Mesenchymal stem cell (in vitro differentiated cells and primary cell): ENCODE measurements around the gene CS.
"Not testable (repeated sequence)": the region's sequence is repeated elsewhere in the genome, so short reads cannot be mapped to it uniquely, and the experiment has no call there.

Experiments
- DNase-seq: peaks from one replicate; pipeline ENCODE4 v3.0.0-alpha.2; 2013
- H2AFZ ChIP-seq: one replicate; pipeline ENCODE4 v1.6.1; 2013; ENCODE audit warnings: low read depth, mild to moderate bottlenecking, control low read depth, inconsistent platforms, low read length, moderate library complexity
- H2AK5ac ChIP-seq: 2 replicates; pipeline ENCODE4 v1.6.1; 2013; ENCODE audit warnings: low read length, moderate library complexity, mild to moderate bottlenecking, inconsistent platforms; ENCODE audit not compliant: severe bottlenecking
- H2BK120ac ChIP-seq: one replicate; pipeline ENCODE4 v1.6.1; 2013; ENCODE audit warnings: low read depth, mild to moderate bottlenecking, inconsistent platforms, low read length, moderate library complexity
- H2BK12ac ChIP-seq, 2 experiments: one replicate each; pipeline ENCODE4 v1.6.1; 2013; ENCODE audit warnings: inconsistent platforms in 2 of 2, low read length in 2 of 2, mild to moderate bottlenecking in 2 of 2, moderate library complexity in 2 of 2, control low read depth in 1 of 2
- H2BK15ac ChIP-seq: one replicate; pipeline ENCODE4 v1.6.1; 2013; ENCODE audit warnings: mild to moderate bottlenecking, low read depth, inconsistent platforms; ENCODE audit not compliant: poor library complexity, severe bottlenecking
- H2BK5ac ChIP-seq: 2 replicates; pipeline ENCODE4 v1.6.1; 2013; ENCODE audit warnings: low read depth, mild to moderate bottlenecking, low read length, control low read depth, inconsistent platforms; ENCODE audit not compliant: poor library complexity, severe bottlenecking
- H3K14ac ChIP-seq, 2 experiments: one replicate each; pipeline ENCODE4 v1.6.1; 2013; ENCODE audit warnings: inconsistent platforms in 2 of 2, low read length in 2 of 2, control low read depth in 1 of 2, mild to moderate bottlenecking in 1 of 2, moderate library complexity in 1 of 2
- H3K18ac ChIP-seq, 2 experiments: one replicate each; pipeline ENCODE4 v1.6.1; 2013; ENCODE audit warnings: inconsistent platforms in 2 of 2, low read length in 2 of 2, control low read depth in 1 of 2, low read depth in 1 of 2, mild to moderate bottlenecking in 1 of 2
- H3K23ac ChIP-seq, 2 experiments: one replicate each; pipeline ENCODE4 v1.6.1; 2013; ENCODE audit warnings: inconsistent platforms in 2 of 2, low read length in 2 of 2, mild to moderate bottlenecking in 2 of 2, moderate library complexity in 2 of 2, control low read depth in 1 of 2
- H3K27ac ChIP-seq: 2 replicates; pipeline ENCODE4 v1.5.1; 2013; ENCODE audit warnings: mild to moderate bottlenecking, moderate library complexity, low read length, control low read depth, inconsistent platforms; ENCODE audit not compliant: poor library complexity, severe bottlenecking
- H3K27me3 ChIP-seq, 2 experiments: 2 replicates each; pipeline versions ENCODE4 v1.6.1 to v1.7.0; 2013; ENCODE audit warnings: low read length in 2 of 2, mild to moderate bottlenecking in 2 of 2, moderate library complexity in 2 of 2, control low read depth in 1 of 2, inconsistent platforms in 1 of 2; ENCODE audit not compliant: control insufficient read depth in 1 of 2, insufficient read depth in 1 of 2
- H3K36me3 ChIP-seq, 2 experiments: 2 replicates each; pipeline versions ENCODE4 v1.6.1 to v1.7.0; 2013; ENCODE audit warnings: low read length in 2 of 2, control low read depth in 1 of 2, inconsistent platforms in 1 of 2, low read depth in 1 of 2, mild to moderate bottlenecking in 1 of 2; ENCODE audit not compliant: insufficient read depth in 2 of 2, control insufficient read depth in 1 of 2
- H3K4ac ChIP-seq, 2 experiments: one replicate each; pipeline ENCODE4 v1.6.1; 2013; ENCODE audit warnings: inconsistent platforms in 2 of 2, low read length in 2 of 2, mild to moderate bottlenecking in 2 of 2, moderate library complexity in 2 of 2, control low read depth in 1 of 2, low read depth in 1 of 2
- H3K4me1 ChIP-seq: 2 replicates; pipeline ENCODE4 v1.6.1; 2013; ENCODE audit warnings: low read depth, low read length, control low read depth; ENCODE audit not compliant: control insufficient read depth, insufficient read depth
- H3K4me2 ChIP-seq: 2 replicates; pipeline ENCODE4 v1.6.1; 2013; ENCODE audit warnings: low read length, mild to moderate bottlenecking, inconsistent platforms; ENCODE audit not compliant: poor library complexity, severe bottlenecking
- H3K4me3 ChIP-seq, 2 experiments: 2 replicates each; pipeline versions ENCODE4 v1.5.1 to v1.7.0; 2013; ENCODE audit warnings: low read length in 2 of 2, mild to moderate bottlenecking in 2 of 2, control low read depth in 1 of 2, low read depth in 1 of 2; ENCODE audit not compliant: insufficient read depth in 1 of 2
- H3K79me1 ChIP-seq: replicated peaks from 2 replicates; pipeline ENCODE4 v1.6.1; 2013; ENCODE audit warnings: mild to moderate bottlenecking, control low read depth, low read length, inconsistent platforms; ENCODE audit not compliant: poor library complexity, severe bottlenecking
- H3K9ac ChIP-seq: 2 replicates; pipeline ENCODE4 v1.7.0; 2013; ENCODE audit warnings: mild to moderate bottlenecking, low read length, moderate library complexity
- H3K9me3 ChIP-seq: 2 replicates; pipeline ENCODE4 v1.7.0; 2013; ENCODE audit warnings: mild to moderate bottlenecking, low read length; ENCODE audit not compliant: control insufficient read depth
- H4K8ac ChIP-seq: one replicate; pipeline ENCODE4 v1.6.1; 2013; ENCODE audit warnings: inconsistent platforms, mild to moderate bottlenecking, low read length, moderate library complexity
- H4K91ac ChIP-seq: one replicate; pipeline ENCODE4 v1.6.1; 2013; ENCODE audit warnings: mild to moderate bottlenecking, low read length, inconsistent platforms
- WGBS: methylation state at CpG from one replicate; pipeline ENCODE4 v1.1.7; 2013; ENCODE audit warnings: mixed read lengths; 5-methylcytosine and 5-hydroxymethylcytosine counted together

The CS gene

GRCh38 chr12:56272468-56272867, 27.7 kb downstream of the CS start:
- H2AFZ ChIP-seq, H4K8ac ChIP-seq, H3K4me1 ChIP-seq, DNase-seq, H3K14ac ChIP-seq, H4K91ac ChIP-seq, H3K4me3 ChIP-seq, H2BK12ac ChIP-seq, H3K4me2 ChIP-seq, H3K27ac ChIP-seq, H3K4ac ChIP-seq, H3K79me1 ChIP-seq, H3K18ac ChIP-seq, H2AK5ac ChIP-seq, H2BK120ac ChIP-seq, H2BK5ac ChIP-seq, H3K9ac ChIP-seq, H2BK15ac ChIP-seq, H3K23ac ChIP-seq, H3K9me3 ChIP-seq, H3K27me3 ChIP-seq: not testable (repeated sequence)
- peaks cover 41 to 81% of the 10 kb centered on the region in 2 experiments for H3K36me3 ChIP-seq
- WGBS = 100% methylated on average over 1 of the region's 2 CpGs

DNA sequence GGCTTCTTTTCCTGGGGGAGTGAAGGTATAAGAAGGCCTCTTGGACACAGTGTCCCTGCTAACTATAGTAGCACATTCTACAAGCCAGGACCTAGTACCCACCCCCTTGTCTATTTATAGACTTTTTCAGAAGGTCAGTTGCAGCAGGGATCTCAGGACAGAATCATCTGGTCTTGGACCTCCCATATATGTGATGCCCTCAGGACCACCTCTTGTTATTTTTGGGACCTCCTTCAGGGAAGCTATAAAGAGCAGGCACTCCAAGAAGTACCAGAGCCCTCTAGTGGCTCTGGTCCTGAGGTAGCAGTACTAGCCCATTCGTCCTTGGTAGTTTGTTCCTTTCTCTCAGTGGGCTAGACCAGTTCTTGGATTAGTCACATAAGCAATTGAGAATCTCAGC, 29.1 kb downstream of the CS start:
- Histone ChIP-seq H3K4me3 (no peak overlapping the region), H3K9me3 (no peaks in the 10 kb centered on the region), H2BK12ac (no peak overlapping the region), H2BK15ac (no peak overlapping the region), H3K18ac (no peak overlapping the region), H2BK5ac (no peak overlapping the region), H3K4me2 (no peak overlapping the region), H3K36me3 (peaks cover 37 to 72% of the 10 kb centered on the region in 2 experiments), H3K14ac (no peak overlapping the region), H4K8ac (no peak overlapping the region), H4K91ac (no peak overlapping the region), H3K4me1 (peaks cover 5% of the 10 kb centered on the region), H2BK120ac (no peak overlapping the region), H2AFZ (no peak overlapping the region), H3K23ac (no peak overlapping the region), H3K27ac (no peak overlapping the region), H3K27me3 (no peaks in the 10 kb centered on the region), H3K79me1 (peaks cover 6% of the 10 kb centered on the region), H3K4ac (no peak overlapping the region), H3K9ac (no peak overlapping the region), H2AK5ac (no peak overlapping the region)
- WGBS = 29% methylated on average over 1 of the region's 1 CpG
- peak; percentile 58 for DNase-seq

GRCh38 chr12:56267443-56268071, 32.6 kb downstream of the CS start:
- Histone ChIP-seq H3K9ac (peak overlapping the region; percentile 94), H3K27ac (peak overlapping the region; percentile 10), H2BK15ac (no peak overlapping the region), H4K91ac (no peak overlapping the region), H3K4me3 (peak overlapping the region; percentile 78 to 85), H3K14ac (peak overlapping the region in 1 of 2 experiments; percentile 38), H3K79me1 (peaks cover 1% of the 10 kb centered on the region), H3K18ac (peak overlapping the region; percentile 85 to 90), H3K4me2 (peak overlapping the region; percentile 72), H3K9me3 (no peaks in the 10 kb centered on the region), H2BK12ac (peak overlapping the region in 1 of 2 experiments; percentile 1), H3K4ac (no peak overlapping the region), H3K23ac (peak overlapping the region in 1 of 2 experiments; percentile 18), H2AFZ (no peak overlapping the region), H2BK5ac (no peak overlapping the region), H3K36me3 (peaks cover 8 to 38% of the 10 kb centered on the region in 2 experiments), H2BK120ac (no peak overlapping the region), H4K8ac (no peak overlapping the region), H3K27me3 (no peaks in the 10 kb centered on the region), H2AK5ac (no peak overlapping the region), H3K4me1 (peaks cover 5% of the 10 kb centered on the region)
- no peak for DNase-seq
- 38% methylated on average over 21 of the region's 21 CpGs for WGBS

DNA sequence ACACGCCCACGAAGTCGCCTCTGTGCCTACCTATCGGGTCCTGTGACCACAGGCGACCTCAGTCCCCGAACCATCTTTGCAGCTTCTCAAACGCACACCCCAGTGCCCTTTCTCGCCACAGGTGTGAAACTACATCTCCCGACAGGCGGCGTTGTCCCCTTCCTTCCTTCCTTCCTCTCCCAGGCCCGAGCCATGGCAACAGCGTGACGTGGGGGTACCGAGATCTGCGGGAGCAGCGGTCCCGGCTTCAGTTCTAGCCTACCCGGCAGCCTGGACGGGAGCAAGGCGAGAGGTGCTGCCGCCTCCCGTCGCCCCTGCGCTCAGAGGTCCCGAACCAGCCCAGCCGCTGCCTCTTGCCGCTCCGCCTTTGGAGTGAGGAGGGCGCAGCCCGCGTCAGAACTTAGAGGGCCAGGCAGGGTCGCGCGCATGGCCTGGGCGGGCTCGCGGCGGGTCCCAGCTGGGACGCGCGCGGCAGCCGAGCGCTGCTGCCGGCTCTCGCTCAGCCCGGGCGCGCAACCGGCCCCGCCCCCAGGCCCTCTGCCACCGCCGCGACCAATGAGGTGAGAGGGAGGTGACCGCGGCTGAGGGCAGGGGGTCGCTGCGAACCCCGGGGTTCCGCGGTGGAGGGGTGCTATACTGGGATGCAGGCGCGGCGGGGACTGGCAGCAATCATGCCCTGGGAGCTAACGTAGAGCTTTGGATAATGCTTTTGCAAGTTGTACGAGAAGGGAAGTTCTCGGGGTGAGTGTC, 33.3 kb downstream of the CS start, which contains the start of gene COQ10A:
Gene COQ10A (plus strand): TSS at position 250 of the 750 bp plus-strand sequence. CDS start 177 bp downstream, at position 427.
- H3K36me3 ChIP-seq = peaks cover 6 to 31% of the 10 kb centered on the region in 2 experiments
- peak within 1 kb of the TSS; percentile 88 for H4K91ac ChIP-seq
- no peak within 1 kb of the TSS for H2BK5ac ChIP-seq
- H2BK15ac ChIP-seq = peak within 1 kb of the TSS; percentile 97
- peak within 1 kb of the TSS; percentile 85 to 92 for H3K18ac ChIP-seq
- no peak within 1 kb of the TSS for H2AK5ac ChIP-seq
- peak within 1 kb of the TSS; percentile 78 to 85 for H3K4me3 ChIP-seq
- DNase-seq = peak; percentile 93
- H3K4ac ChIP-seq = peak within 1 kb of the TSS in 1 of 2 experiments; percentile 42
- peak within 1 kb of the TSS; percentile 83 for H4K8ac ChIP-seq
- H2BK12ac ChIP-seq = peak within 1 kb of the TSS in 1 of 2 experiments; percentile 27
- no peak within 1 kb of the TSS for H3K23ac ChIP-seq
- H3K4me1 ChIP-seq = peaks cover 6% of the 10 kb centered on the region
- peak within 1 kb of the TSS; percentile 94 for H3K9ac ChIP-seq
- H3K9me3 ChIP-seq = no peaks in the 10 kb centered on the region
- peak within 1 kb of the TSS; percentile 72 for H3K4me2 ChIP-seq
- H3K14ac ChIP-seq = peak within 1 kb of the TSS in 1 of 2 experiments; percentile 50
- WGBS = 1% methylated on average over 59 of the region's 68 CpGs
- peak within 1 kb of the TSS; percentile 55 for H3K27ac ChIP-seq
- H3K79me1 ChIP-seq = no peaks in the 10 kb centered on the region
- H2AFZ ChIP-seq = peak within 1 kb of the TSS; percentile 87
- H3K27me3 ChIP-seq = no peaks in the 10 kb centered on the region
- no peak within 1 kb of the TSS for H2BK120ac ChIP-seq
